ENCODE results near the gene GRIN2C. TPM values are rescaled to one million over a fixed set of nuclear protein-coding genes. Genes with fewer than 3 reads are reported as not detected.
A peak's percentile ranks its signal among the peaks of the same experiment; 100 is the strongest.

The GRIN2C gene
- total and polyA plus RNA-seq, 2 of the 4 experiments (the other 2 are of a cell fraction): 0.22 TPM; not detected in 1

DNA sequence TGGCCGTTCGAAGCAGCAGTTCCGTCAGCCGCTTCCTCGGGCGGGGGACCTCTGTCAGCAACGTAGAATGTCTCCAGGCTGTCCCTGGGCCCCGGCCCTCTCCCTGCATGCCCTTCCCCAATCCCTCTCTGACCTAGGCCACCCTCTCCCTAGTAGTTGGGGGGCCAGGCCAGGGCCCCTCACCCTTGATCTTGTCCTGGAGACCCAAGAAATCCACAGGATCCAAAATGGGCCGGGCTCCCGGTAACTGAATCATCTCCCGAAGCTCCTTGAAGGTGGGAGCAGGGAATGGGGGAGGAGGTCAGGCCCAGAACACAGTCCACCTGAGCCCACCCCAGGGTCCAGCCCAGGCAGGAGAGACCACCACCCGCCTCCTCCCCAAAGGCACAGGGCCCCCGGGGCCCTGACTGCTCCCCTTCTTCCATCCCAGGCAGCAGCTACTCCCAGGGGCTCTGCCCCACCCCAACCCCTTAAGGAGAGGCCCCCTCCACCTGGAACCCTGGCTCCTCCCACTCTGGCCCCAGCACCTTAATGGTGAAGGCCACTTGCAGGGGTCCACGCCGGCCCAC is 4.7 kb upstream of the GRIN2C start:
- H4K5ac ChIP-seq (ENCODE audit: low read depth, low read length): no peak overlapping the region
- no peak overlapping the region for H3K18ac ChIP-seq (ENCODE audit: low read depth, low read length)
- no peaks in the 10 kb centered on the region for H3K9me3 ChIP-seq (ENCODE audit: control insufficient read depth, insufficient read depth, low read length)
- 0 out of 4 replicates have a peak, but pooled peaks cover 0 to 3% of the 10 kb centered on the region in 2 experiments for H3K79me1 ChIP-seq (ENCODE audit: low read depth in 1 of 2, low read length in 2 of 2)
- H3K4ac ChIP-seq (ENCODE audit: low read depth, low read length): no peak overlapping the region
- no peak overlapping the region for H4K91ac ChIP-seq (ENCODE audit: insufficient read depth, low read depth, low read length)
- no peak for DNase-seq
- no peak overlapping the region for H3K56ac ChIP-seq (ENCODE audit: extremely low read depth, insufficient read depth, low read length)
- no peak overlapping the region for H3K4me3 ChIP-seq (ENCODE audit: insufficient read depth, low read depth, low read length)
- H3K4me2 ChIP-seq (ENCODE audit: low read depth, low read length): no peak overlapping the region
- H2AK5ac ChIP-seq (ENCODE audit: low read depth, low read length): no peak overlapping the region
- no peak overlapping the region for H2BK5ac ChIP-seq (ENCODE audit: low read depth, low read length, poor library complexity, severe bottlenecking)
- CTCF ChIA-PET: interaction anchor here (0.7 to 1.4 kb wide), 4 partner anchors 8 to 119 kb away, joined by 3 to 5 read pairs (median 4); no protein-coding TSS in a partner anchor
- POLR2A ChIA-PET (ENCODE audit: unreplicated experiment): no interaction called here
- in situ Hi-C loops (cut with MboI; ENCODE audit: low sequenced_read_pairs) (loop anchor here (25.0 kb wide), 1 partner anchor 652 kb away; the partner anchor contains the start of genes RPL38 and TTYH2), intact Hi-C loops (cut with micrococcal nuclease) (loop anchor here (10.0 kb wide), 1 partner anchor 490 kb away; no protein-coding TSS in a partner anchor), dilution Hi-C loops (cut with HindIII; ENCODE audit: low sequenced_read_pairs, unreplicated experiment) (no loop called here)
- ATAC-seq (ENCODE audit: low read depth): no peak
- H2AFZ ChIP-seq (replicated peaks; ENCODE audit: low read length, poor library complexity): no peak overlapping the region
- peak overlapping the region; percentile 70 for H2AK9ac ChIP-seq (replicated peaks; ENCODE audit: low read depth, low read length, poor library complexity)
- H3K4me1 ChIP-seq (ENCODE audit: control insufficient read depth, insufficient read depth, low read length): no peaks in the 10 kb centered on the region; the same call in 1 of the 2 replicates
- BruUV-seq (replicated peaks): no TSS peak
- H4K8ac ChIP-seq (ENCODE audit: low read depth in 2 of 2, low read length in 2 of 2): no peak overlapping the region
- no peaks in the 10 kb centered on the region for H3K9me1 ChIP-seq (ENCODE audit: insufficient read depth, low read length)
- H3K23ac ChIP-seq (ENCODE audit: low read depth, low read length): no peak overlapping the region
- H3K14ac ChIP-seq (replicated peaks; ENCODE audit: low read depth, low read length): no peak overlapping the region
- H2BK20ac ChIP-seq (ENCODE audit: low read depth, low read length): no peak overlapping the region
- 100% methylated on average over 2 of the region's 15 CpGs; no CpG with 5 or more reads in 1 of the 2 experiments for WGBS, 2 experiments (ENCODE audit: extremely low coverage in 2 of 2, insufficient read length in 1 of 2)
- no peak overlapping the region for H3K9ac ChIP-seq (ENCODE audit: low read depth, low read length)
- H3K27me3 ChIP-seq (ENCODE audit: control insufficient read depth, insufficient read depth, low read length): peaks cover 28% of the 10 kb centered on the region
- H3K27ac ChIP-seq (ENCODE audit: insufficient read depth, low read length): no peak overlapping the region
- no peak overlapping the region for H2BK120ac ChIP-seq (ENCODE audit: low read depth, low read length)
- TF ChIP-seq NFE2L2 (IDR thresholded peaks at IDR 0.05; ENCODE audit: low read depth, low read length) (no peak), MAFK (IDR thresholded peaks at IDR 0.05; ENCODE audit: low read depth, low read length) (no peak), FOS (IDR thresholded peaks at IDR 0.05; ENCODE audit: low read depth, low read length) (no peak), CEBPB (IDR thresholded peaks at IDR 0.05; ENCODE audit: low read depth, low read length) (no peak), MAZ (IDR thresholded peaks at IDR 0.05; ENCODE audit: borderline replicate concordance, low read depth, low read length) (no peak), RFX5 (IDR thresholded peaks at IDR 0.05; ENCODE audit: low read depth, low read length) (no peak), BHLHE40 (IDR thresholded peaks at IDR 0.05; ENCODE audit: low read depth, low read length) (no peak), SMC3 (IDR thresholded peaks at IDR 0.05; ENCODE audit: low read depth, low read length) (no peak), MXI1 (IDR thresholded peaks at IDR 0.05; ENCODE audit: borderline replicate concordance, low read depth, low read length) (no peak), RCOR1 (IDR thresholded peaks at IDR 0.05; ENCODE audit: insufficient replicate concordance, low read length) (no peak), CHD1 (IDR thresholded peaks at IDR 0.05; ENCODE audit: low read depth, low read length) (no peak), RAD21 (IDR thresholded peaks at IDR 0.05; ENCODE audit: low read length) (no peak), POLR2A (IDR thresholded peaks at IDR 0.05; ENCODE audit: low read depth, low read length) (no peak)
- TF ChIP-seq, protein P1, sequence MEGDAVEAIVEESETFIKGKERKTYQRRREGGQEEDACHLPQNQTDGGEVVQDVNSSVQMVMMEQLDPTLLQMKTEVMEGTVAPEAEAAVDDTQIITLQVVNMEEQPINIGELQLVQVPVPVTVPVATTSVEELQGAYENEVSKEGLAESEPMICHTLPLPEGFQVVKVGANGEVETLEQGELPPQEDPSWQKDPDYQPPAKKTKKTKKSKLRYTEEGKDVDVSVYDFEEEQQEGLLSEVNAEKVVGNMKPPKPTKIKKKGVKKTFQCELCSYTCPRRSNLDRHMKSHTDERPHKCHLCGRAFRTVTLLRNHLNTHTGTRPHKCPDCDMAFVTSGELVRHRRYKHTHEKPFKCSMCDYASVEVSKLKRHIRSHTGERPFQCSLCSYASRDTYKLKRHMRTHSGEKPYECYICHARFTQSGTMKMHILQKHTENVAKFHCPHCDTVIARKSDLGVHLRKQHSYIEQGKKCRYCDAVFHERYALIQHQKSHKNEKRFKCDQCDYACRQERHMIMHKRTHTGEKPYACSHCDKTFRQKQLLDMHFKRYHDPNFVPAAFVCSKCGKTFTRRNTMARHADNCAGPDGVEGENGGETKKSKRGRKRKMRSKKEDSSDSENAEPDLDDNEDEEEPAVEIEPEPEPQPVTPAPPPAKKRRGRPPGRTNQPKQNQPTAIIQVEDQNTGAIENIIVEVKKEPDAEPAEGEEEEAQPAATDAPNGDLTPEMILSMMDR (conservative IDR thresholded peaks at IDR 0.05; ENCODE audit: low read depth, low read length): no peak
- TF ChIP-seq, protein P2, sequence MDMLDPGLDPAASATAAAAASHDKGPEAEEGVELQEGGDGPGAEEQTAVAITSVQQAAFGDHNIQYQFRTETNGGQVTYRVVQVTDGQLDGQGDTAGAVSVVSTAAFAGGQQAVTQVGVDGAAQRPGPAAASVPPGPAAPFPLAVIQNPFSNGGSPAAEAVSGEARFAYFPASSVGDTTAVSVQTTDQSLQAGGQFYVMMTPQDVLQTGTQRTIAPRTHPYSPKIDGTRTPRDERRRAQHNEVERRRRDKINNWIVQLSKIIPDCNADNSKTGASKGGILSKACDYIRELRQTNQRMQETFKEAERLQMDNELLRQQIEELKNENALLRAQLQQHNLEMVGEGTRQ (IDR thresholded peaks at IDR 0.05; ENCODE audit: low read depth, low read length): no peak
- TF ChIP-seq, protein P3, sequence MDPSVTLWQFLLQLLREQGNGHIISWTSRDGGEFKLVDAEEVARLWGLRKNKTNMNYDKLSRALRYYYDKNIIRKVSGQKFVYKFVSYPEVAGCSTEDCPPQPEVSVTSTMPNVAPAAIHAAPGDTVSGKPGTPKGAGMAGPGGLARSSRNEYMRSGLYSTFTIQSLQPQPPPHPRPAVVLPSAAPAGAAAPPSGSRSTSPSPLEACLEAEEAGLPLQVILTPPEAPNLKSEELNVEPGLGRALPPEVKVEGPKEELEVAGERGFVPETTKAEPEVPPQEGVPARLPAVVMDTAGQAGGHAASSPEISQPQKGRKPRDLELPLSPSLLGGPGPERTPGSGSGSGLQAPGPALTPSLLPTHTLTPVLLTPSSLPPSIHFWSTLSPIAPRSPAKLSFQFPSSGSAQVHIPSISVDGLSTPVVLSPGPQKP (IDR thresholded peaks at IDR 0.05; ENCODE audit: borderline replicate concordance, low read depth, low read length): no peak
- H2BK15ac ChIP-seq (ENCODE audit: low read depth, low read length): no peak overlapping the region
- H4K20me1 ChIP-seq (ENCODE audit: insufficient read depth, low read length): peaks cover 4% of the 10 kb centered on the region; the same call in 1 of the 2 replicates
- H3K36me3 ChIP-seq (ENCODE audit: control insufficient read depth, insufficient read depth, low read length): peaks cover 9% of the 10 kb centered on the region; the same call in 1 of the 2 replicates

All from IMR-90 (cell line).